NCI-H1105 treated with DMSO at 0.1 percent for 48 hours (cell line): ENCODE measurements around the gene NDUFA12.
"Not testable (repeated sequence)": the region's sequence is repeated elsewhere in the genome, so short reads cannot be mapped to it uniquely, and the experiment has no call there.

ENCODE experiments used
- DNase-seq: peaks from one replicate; lab custom pipeline; 2025; lab: John Stamatoyannopoulos, UW

The NDUFA12 gene

GRCh38 chr12:95003213-95003920, at the start of gene NDUFA12:
Gene NDUFA12 (minus strand): TSS chr12:95003697. CDS start chr12:95003680, 17 bp downstream.
- peak; percentile 94 for DNase-seq

DNA sequence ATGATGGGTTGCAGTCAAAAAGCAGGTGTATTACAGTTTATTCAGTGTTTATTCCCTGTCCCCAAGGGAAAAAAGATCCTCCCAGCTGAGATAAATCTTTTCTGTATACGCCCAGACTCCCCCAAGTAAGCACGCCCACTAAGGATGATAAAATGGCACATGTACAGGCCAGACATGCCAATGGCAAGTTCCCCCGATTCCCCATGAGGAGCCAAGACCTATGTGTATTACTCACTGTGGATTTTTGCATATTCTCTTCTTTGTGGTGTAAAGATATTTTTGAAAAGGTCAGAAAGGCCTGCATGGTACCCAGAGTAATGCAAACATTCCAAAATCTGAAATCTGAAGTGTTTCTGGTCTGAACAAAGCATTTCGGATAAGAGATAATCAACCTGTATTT, 47.7 kb upstream of the NDUFA12 start:
- no peak for DNase-seq

DNA sequence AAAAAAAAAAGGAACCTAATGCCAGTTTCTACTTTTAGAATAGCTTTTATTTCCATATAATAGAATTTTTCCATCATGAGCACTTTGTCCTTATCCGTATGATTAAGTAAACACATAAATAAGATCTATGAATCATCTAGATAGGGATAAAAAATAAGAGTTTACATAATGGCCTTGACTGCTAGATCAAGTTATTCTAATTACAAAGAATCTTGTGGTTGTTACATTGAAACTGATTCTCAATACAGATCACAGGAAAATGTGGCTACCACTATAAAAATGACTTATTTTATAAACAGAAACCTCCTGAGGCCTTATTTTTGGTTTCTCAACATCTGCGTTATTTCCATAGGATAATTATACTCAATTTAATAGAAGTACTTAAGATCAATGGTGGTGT, 34.4 kb upstream of the NDUFA12 start:
- no peak for DNase-seq

- no peak for DNase-seq
Measured at GRCh38 chr12:95034750-95035149, 31.3 kb upstream of the NDUFA12 start.

- DNase-seq: no peak
Measured at GRCh38 chr12:95022477-95022876, 19.0 kb upstream of the NDUFA12 start.

GRCh38 chr12:95017482-95017881, 14.0 kb upstream of the NDUFA12 start:
- DNase-seq: no peak

DNA sequence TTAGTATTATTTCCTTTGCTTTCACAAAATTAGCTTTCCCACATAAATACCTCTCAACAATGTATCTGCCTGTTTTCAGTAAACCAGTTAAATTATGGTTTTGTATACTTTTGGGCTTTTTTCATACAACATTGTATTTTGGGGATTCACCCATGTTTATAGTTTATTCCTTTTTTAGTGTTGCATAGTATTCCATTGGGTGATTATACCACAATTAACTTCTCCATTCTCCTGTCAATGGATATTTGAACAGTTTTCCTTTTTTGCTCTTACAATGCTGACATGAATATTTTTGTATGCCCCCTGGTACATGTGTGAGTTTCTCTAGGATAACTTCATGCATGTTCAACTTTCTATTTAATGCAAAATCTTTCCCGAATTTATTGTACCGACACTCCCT, 12.6 kb upstream of the NDUFA12 start:
- no peak for DNase-seq

GRCh38 chr12:95014554-95014953, 11.1 kb upstream of the NDUFA12 start:
- DNase-seq: no peak

- no peak for DNase-seq
Measured at GRCh38 chr12:95006206-95006605, 2.7 kb upstream of the NDUFA12 start.

DNA sequence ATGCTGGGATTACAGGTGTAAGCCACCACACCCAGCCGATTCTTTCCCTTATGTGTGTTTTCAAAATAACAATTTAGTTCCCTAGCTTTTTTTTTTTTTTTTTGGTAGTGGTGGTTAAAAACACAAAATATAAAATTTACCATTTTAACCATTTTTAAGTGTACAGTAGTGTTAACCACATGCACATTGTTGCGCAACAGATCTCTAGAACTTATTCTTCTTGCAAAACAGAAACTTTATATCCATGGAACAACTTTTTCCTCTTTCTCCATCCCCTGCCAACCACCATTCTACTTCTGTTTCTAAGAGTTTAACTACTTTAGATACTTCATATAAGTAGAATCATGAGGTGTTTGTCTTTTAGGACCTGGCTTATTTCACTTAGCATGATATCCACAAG, 1.1 kb upstream of the NDUFA12 start:
- DNase-seq: no peak

- no peak for DNase-seq
Measured at GRCh38 chr12:95003921-95004272, 400 bp upstream of the NDUFA12 start.

DNA sequence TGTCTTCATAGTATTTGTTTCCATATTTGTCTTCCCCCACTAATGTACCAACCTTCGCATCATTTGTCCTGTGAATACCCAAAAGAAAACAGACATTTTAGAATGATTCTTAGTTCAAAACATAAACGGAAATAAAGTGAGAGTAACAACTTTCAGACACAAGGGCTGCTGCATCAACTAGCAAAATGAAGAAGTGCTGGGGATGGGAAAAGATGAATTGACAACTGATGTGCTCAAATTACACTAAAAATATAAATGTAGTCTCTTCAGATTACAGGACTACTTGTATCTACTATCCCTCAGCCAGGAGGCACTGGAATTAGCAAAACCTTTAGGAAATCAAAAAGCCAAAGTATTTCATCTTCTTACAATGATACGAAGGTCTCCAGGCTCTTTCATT, 743 bp downstream of the NDUFA12 start:
- no peak for DNase-seq

DNA sequence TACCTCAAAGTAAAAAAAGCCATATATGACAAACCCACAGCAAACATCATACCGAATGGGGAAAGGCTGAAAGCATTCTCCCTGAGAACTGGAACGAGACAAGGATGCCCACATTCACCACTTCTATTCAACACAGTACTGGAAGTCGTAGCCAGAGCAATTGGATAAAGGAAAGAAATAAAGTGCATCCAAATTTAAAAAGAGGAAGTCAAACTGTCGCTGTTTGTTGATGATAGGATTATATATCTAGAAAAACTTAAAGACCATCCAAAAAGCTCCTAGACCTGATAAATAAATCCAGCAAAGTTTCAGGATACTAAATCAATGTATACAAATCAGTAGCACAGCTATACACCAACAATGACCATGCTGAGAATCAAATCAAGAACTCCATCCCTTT, 5.2 kb downstream of the NDUFA12 start:
- DNase-seq: no peak

- DNase-seq: no peak
Measured at GRCh38 chr12:94997726-94998125, 5.8 kb downstream of the NDUFA12 start.

- DNase-seq: no peak
Measured at GRCh38 chr12:94997061-94997460, 6.4 kb downstream of the NDUFA12 start.

- DNase-seq: no peak
Measured at GRCh38 chr12:94994312-94994711, 9.2 kb downstream of the NDUFA12 start.

- not testable (repeated sequence) for DNase-seq
Measured at GRCh38 chr12:94993855-94994254, 9.6 kb downstream of the NDUFA12 start.

DNA sequence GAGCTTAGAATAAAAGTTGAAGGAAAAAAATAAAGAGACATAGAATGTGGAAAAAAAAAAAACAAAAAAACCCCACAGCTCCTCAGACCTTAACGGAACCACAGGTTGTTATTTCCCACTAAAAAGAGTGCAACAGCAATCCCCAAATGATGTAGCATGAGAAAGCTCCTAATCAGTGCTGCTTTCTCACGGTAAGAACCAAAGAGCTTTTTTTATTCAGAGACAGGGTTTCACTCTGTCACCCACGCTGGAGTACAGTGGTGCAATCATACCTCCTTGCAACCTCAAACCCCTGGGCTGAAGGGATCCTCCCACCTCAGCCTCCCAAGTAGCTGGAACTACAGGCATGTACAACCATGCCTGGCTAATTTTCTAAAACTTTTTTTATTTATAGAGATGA, 13.3 kb downstream of the NDUFA12 start:
- DNase-seq: no peak

- DNase-seq: no peak
Measured at GRCh38 chr12:94988471-94988870, 15.0 kb downstream of the NDUFA12 start.

DNA sequence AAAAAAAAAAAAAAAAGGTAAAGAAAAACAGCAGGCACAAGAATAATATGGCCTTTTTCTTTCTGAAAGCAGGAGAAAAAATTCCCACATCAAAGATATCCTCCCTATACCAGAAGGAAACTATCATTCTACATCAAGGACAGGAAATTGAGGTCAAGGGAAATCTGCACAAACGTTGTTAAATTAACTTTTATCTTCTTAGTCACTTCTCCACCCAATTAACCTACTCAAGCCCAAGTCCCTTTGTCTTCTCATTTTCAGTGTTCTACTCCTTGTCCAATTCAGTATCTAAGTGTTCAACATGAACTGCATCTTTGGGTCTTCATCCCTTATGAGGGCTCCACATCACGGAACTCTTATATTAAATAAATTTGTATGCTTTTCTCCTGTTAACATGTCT, 15.7 kb downstream of the NDUFA12 start:
- DNase-seq: no peak

DNA sequence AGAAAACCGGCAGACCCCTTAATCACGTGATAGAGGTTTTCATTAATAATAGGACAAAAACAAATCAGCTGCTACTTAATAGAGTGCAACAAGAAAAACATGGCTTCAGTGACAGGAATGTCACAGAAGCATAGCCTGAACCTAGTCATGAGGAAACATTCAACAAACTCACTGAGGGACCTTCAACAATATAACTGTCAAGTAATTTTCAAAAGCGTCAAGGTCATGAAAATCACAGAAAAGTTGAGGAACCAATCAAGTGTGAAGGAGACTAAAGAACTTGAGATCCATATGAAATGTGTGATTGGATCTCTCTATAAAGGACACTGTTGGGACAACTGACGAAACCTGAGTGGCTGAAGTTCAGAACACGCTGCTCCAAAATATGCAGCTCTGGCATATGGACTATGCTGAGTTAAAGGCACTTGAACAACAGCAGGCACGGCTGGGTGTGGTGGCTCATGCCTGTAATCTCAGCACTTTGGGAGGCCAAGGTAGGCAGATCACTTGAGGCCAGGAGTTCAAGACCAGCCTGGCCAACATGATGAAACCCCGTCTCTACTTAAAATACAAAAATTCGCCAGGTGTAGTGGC, 16.3 kb downstream of the NDUFA12 start:
- DNase-seq: no peak

GRCh38 chr12:94985099-94985498, 18.4 kb downstream of the NDUFA12 start:
- not testable (repeated sequence) for DNase-seq

DNA sequence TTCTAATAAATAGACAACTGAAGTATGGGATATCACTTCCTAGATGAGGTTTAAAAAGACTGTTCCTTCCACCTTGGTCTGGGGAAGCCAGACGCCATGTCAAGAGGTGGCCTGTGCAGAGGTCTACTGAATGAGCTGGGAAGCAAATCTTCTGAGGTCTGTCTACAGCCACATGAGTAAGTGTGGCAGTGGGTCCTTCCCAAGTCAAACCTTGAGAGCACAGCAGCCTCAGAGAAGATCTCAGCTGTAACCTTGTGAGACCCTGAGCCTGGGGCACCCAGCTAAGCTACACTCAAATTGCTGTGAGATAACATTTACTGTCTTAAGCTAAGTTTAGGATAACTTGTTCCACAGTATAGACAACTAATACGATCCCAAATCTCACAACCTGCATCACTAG, 20.2 kb downstream of the NDUFA12 start:
- DNase-seq: no peak

- no peak for DNase-seq
Measured at GRCh38 chr12:94982456-94982855, 21.0 kb downstream of the NDUFA12 start.
